Gastroesophageal sphincter (tissue), 3 donors: ENCODE measurements around the gene BORCS6.

Experiments
- POLR2A ChIP-seq, 2 donors: fragments of 450-650 bp; IDR thresholded peaks; one replicate each; pipeline ENCODE4 v1.6.1; 2017; ENCODE audit warnings: antibody characterized with exemption in 2 of 2, mild to moderate bottlenecking in 2 of 2, moderate library complexity in 1 of 2
- POLR2AphosphoS5 ChIP-seq: sonication (generic); formaldehyde crosslinking; IDR thresholded peaks from one replicate; pipeline ENCODE4 v1.6.1; 2017; ENCODE audit warnings: antibody characterized with exemption
- TF ChIP-seq, protein P1 (sequence below), 4 experiments: fragments of 200-600 bp in 2 of 4; fragments of 450-650 bp in 2 of 4; sonication (generic) in 1 of 4; IDR thresholded peaks; one replicate each; pipeline ENCODE4 v1.5.1; 2017 to 2019; ENCODE audit warnings: antibody characterized with exemption in 4 of 4, mild to moderate bottlenecking in 2 of 4, moderate library complexity in 2 of 4

DNA sequence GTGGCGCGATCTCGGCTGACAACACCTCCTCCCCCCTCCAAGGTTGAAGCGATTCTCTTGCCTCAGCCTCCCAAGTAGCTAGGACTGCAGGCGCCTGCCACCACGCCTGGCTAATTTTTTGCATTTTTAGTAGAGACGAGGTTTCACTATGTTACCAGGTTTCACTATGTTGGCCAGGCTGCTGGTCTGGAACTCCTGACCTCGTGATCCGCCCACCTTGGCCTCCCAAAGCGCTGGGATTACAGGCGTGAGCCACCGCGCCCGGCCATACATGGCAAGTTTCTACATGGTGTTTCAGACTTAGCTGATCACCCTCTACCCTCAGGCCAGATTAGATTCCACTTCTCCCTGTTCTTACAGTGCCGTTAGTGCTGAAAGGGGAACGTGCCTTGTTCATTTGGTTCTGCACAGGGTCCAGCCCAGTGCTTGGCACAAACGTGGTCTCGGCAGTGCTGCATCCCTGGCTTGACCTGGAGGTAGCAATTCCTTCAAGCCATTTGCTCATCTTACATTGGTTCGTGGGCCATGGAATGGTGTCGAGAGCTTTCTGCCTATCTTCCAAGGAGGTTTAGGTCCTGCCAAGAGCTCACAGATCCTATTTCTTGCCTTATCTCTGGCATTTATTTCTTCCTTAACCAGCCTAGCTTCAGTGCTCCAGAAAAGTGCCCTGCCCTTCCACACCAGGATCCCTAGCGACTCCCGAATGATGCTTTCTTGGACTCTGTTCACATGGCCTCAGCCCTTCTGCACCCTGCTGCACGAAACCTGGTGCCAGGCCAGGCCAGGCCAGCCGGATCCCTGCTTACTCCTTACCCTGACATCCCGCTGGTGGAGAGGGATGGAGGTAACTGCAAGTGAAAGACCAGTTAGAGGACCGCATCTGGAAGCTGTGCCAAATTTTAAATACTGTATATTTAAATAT is 35.2 kb upstream of the BORCS6 start:
- TF ChIP-seq, protein P1, sequence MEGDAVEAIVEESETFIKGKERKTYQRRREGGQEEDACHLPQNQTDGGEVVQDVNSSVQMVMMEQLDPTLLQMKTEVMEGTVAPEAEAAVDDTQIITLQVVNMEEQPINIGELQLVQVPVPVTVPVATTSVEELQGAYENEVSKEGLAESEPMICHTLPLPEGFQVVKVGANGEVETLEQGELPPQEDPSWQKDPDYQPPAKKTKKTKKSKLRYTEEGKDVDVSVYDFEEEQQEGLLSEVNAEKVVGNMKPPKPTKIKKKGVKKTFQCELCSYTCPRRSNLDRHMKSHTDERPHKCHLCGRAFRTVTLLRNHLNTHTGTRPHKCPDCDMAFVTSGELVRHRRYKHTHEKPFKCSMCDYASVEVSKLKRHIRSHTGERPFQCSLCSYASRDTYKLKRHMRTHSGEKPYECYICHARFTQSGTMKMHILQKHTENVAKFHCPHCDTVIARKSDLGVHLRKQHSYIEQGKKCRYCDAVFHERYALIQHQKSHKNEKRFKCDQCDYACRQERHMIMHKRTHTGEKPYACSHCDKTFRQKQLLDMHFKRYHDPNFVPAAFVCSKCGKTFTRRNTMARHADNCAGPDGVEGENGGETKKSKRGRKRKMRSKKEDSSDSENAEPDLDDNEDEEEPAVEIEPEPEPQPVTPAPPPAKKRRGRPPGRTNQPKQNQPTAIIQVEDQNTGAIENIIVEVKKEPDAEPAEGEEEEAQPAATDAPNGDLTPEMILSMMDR (IDR thresholded peaks at IDR 0.05): no peak
- TF ChIP-seq POLR2A (IDR thresholded peaks at IDR 0.05) (no peak), POLR2AphosphoS5 (no peak)
